ENCODE data around the gene CHD9.

Gene CHD9

DNA sequence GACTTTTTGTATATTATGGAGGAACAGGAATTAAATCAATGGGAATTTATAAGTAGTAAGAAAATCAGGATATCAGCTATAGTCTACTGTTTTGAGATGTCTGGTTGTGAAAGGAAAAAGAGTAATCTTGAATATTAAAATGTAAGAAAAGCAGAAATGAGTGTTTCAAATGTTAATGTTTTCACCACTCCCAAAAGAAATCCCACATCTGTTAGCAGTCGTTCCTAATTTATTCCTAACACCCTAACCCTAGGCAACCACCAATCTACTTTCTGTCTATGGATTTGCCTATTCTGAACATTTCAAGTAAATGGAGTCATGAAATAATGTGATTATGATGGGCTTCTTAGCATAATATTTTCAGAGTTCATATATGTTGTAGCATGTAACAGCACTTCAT, 133.0 kb downstream of the CHD9 start:
- DNase-seq (ENCODE audit: low read depth) = no peak

DNA sequence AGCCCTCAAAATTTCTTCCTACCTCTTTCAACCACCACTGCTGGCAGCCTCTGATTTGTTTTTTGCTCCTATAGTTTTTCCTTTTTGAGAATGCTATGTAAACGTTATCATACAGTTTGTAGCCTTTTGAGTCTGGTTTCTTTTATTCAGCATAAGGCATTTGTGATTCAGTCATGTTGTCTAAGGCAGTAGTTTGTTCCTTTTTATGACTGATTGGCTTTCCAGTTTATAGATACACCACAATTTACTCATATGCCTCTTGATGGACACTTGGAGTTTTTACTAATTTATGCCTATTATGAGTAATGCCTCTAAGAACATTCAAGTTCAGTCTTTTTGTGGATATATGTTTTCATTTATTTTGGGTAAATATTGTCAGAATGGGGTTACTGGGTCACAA, 136.6 kb downstream of the CHD9 start:
- no peak for DNase-seq (ENCODE audit: low read depth)

DNA sequence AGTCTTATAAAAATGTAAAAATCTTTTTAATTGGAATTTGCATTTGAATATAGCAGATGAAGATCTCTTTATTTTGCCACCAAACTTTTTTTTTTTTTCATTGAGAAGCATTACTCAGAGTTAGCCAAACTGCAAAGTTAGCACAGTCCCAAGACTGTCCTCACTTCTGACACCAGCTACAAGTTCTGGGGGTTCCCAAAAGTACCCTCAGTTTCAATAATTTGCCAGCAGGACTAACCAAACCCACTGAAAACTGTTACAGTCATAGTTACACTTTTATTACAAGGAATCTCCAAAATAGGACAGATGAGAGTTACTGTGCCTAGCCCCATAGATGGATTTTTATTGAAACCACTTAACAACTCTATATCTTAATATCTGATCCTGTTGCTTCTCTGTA, 144.1 kb downstream of the CHD9 start:
- DNase-seq (ENCODE audit: low read depth) = no peak

DNA sequence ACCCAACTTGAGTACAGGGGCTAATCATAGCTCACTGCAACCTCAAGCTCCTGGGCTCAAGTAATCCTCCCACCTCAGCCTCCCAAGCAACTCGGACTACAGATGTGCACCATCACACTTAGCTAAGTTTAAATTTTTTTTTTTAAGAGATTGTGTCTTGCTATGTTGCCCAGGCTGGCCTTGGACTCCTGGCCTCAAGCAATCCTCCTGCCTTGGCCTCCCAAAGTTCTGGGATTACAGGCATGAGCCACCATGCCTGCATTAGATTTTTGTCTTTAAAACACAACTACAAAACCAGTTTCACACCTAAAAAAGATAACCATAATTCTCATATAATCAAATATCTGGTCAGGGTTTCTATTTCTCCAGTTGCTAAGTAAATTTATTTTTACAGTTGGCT, 147.1 kb downstream of the CHD9 start:
- DNase-seq (ENCODE audit: low read depth) = no peak

DNA sequence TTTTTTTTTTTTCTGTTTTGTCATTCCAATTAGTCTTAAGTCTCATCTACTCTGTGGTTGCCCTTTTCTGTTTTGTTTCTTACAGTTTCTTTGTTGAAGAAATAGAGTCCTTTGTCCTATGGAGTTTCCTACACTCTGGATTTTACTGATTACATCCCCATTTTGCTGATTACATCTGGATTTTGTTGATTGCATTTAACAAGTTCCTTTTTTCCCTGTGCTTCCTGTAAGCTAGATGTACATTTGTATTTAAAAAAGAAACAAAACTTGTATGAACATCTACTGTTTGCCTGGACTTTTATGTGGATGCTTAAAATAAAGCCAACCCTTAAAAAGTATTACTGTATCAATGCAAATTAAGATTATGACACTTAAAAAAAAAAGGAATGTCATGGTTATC, 147.6 kb downstream of the CHD9 start:
- no peak for DNase-seq (ENCODE audit: low read depth)

DNA sequence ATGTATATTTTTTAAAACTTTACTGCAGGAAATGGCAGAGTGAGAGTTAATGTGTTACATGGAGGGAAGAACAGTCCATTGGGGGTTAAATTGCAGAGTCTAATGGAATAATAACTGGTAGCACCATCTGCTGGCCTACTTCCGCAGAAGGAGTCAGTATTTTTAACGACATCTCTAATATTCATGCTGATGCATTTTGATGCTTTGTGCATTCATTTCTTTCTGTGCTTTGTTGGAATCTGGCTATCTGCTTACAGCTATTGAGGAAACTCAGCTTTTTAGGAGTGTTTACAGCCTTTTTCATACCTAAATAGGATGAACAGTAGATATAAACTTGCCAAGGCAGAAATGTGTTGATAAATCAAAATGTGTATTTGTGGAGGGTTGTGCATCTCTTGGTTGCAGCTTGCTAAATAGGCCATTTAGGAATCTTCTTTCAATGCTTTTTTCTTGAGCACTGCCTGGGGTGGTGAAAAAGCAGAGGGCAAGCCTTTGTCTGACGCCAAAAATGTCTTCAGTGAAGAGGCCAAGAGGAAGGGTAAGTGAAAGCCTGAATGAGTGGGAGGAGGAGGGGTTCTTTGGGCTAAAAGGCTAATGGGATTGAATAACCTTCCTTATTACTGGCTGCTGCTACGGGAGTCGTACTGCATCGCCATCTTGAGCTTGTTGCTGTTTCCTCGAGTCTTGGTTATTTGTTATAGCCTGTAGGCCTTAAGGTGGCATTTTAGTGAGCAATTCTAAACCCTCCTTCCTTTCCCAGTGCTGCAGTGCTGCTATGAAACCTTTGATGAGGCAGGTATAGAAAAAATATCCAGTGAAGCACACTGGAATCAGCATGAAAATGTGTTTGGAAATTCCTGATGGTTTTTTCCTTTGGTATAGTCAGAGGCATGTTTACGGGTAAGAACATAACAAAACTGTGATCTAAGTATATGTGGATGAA, 153.3 kb downstream of the CHD9 start:
- DNase-seq (ENCODE audit: low read depth) = peak; percentile 74

DNA sequence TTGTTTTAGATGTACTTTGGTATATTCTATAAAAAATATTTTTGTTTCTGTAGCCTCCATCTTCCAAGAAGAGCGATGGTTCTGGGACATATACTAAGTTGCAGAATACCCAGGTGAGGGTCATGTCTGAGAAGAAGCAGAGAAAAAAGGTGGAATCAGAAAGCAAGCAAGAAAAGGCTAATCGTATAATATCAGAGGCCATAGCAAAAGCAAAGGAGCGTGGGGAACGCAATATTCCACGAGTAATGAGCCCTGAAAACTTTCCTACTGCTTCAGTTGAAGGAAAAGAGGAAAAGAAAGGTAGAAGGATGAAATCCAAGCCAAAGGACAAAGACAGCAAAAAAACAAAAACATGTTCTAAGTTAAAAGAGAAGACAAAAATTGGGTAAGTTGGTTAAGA, 154.6 kb downstream of the CHD9 start:
- no peak for DNase-seq (ENCODE audit: low read depth)

DNA sequence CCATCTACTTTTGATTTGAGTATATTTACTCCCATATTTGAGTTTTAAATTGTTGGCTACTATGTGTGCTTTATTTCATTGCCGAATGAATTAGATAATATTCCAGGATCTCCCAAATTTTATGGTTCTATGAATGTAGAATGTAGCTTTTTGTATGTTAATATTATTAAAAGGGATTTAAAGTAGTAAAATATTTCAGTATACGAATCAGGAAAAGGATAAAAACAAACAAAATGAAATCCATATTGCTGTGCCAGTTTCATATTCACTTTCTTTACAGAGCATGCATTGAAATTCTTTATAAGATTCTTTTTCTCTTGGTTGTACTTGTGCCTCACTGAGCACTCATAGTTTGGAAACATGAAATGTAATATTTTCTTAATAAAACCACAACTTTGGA, 155.1 kb downstream of the CHD9 start:
- DNase-seq (ENCODE audit: low read depth) = peak; percentile 5

DNA sequence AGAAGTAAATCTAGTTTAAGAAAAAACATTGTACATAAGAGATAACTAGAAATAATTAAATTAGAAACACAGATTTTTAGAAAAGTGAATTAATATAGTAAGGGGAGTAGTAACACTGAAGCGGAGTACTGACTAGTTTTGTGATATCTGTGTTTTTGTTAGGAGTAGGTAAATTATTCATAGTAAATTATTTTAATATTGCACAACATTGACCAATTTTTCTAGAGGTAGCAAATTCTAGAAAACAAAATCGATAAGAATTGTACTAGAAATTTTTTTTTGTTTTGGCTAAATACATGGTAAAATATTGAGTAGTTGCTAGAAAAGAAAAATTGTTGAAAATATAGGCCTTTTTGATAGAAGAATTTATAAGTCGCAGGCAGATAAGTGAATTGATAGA, 156.5 kb downstream of the CHD9 start:
- DNase-seq (ENCODE audit: low read depth) = no peak

DNA sequence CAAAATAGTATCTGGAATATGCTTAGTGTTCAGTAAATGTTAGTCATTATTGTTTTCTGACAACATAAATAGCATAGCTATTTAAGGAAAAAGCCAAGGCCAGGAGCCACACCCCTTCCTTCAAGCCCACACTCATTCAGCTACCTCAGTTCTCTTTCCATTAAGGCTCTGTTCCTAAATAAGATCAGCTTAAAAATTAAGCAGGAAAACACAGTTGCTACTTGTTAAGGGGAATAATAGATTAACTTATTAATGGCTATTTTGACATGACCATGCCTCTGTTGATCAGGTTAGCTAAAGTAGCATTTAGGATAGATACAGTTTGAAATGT, 158.1 kb downstream of the CHD9 start:
- DNase-seq (ENCODE audit: low read depth) = no peak

DNA sequence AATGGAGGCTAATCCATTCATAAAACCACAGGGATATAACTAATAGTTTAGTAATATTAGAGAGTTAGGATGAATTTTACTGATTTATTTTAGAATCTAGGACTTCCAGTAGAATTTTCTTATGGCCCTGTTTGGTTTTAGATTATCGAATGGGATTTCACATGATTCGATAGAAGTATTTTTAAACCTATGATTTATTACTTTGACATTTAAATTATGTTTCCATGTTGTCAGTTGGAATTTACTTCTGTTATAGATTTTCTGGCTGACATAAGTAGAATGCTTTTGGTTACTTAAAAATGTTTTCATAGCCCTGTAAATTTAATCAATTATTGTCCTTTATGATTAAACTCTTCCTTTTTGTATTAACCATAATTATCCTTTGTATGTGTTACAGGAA, 158.8 kb downstream of the CHD9 start:
- no peak for DNase-seq (ENCODE audit: low read depth)

DNA sequence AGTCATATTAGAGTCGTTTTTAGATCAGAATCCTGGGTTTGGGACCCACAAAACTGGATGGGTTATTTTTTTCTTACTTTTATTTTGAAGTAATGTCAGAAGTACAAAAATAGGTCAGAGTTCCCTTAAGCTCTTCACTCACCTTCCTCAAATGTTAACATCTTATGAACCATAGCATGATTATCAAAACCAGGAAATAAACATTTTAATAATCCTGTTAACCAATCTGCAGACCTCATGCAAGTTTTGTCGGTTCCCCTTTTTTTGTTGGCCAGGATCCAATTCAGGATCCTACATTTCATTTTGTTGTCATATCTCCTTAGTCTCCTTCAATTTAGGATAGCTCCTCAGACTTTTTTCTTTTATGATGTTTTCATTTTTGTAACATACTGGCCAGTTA, 162.0 kb downstream of the CHD9 start:
- no peak for DNase-seq (ENCODE audit: low read depth)

DNA sequence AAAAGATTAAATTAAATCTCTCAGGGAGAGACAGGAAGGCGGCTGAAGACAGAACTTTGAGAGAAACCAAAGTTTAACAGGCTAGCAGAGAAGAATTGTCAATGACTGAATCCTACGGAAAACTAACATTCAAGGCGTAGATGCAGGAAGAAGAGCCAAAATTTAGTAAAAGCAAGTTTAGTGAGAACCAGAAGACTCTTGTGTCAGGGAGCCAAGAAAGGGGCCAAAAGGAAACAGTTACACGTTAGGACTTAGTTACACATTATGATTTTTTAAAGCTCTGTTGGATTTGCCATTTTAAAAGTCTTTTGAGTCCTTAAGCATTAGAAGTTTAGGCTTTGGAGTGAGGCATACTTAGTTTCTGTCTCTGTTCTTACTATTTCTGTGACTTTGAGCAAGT, 164.6 kb downstream of the CHD9 start:
- no peak for DNase-seq (ENCODE audit: low read depth)

DNA sequence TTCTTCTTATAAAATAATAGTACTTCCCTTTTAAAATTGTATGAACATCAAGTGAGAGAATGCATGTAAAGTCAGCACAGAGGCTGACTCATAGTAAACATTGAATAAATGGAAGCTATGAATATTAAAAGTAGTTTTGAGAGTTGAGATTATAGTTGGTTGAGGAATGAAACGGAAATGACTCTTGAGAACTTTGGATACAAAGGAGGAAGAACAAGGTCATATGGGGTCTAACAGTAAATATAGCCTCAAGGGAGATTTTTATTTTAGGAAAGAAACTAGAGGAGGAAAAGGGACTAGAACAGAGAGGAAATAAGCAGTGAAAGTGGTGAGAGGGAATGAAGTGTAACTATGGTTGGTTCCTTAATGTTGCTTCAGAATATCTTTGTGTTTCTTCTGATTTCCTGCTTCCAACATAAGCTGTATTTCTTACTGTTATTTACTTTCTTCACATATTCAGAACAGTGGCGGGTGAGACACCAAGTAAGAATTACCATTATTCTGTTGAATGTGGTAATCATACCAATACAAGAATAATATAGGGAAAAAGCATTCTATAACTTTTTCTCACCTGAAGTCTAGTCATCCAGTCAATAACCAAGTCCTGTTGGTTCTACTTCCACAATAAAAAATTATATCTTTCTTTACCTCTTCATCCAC, 165.1 kb downstream of the CHD9 start:
- DNase-seq (ENCODE audit: low read depth) = no peak

DNA sequence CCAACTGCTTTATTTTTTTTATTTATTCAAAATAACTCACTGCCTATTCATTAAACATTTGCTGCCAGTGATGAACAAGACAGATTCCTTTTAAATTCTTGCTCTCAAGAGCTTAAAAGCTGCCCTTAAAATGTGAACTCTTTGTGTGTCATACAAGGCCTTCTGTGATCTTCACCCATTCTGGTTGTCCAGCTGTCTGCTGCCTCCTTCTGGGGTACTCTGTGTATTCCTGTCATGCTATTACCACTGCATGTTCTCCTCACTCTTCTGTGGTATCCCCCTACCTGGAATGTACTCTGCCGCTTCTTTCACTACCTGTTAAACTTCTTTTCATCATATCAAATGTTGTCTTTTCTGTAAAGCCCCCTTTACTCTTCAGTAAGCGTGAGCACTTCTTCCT, 165.8 kb downstream of the CHD9 start:
- peak; percentile 17 for DNase-seq (ENCODE audit: low read depth)

DNA sequence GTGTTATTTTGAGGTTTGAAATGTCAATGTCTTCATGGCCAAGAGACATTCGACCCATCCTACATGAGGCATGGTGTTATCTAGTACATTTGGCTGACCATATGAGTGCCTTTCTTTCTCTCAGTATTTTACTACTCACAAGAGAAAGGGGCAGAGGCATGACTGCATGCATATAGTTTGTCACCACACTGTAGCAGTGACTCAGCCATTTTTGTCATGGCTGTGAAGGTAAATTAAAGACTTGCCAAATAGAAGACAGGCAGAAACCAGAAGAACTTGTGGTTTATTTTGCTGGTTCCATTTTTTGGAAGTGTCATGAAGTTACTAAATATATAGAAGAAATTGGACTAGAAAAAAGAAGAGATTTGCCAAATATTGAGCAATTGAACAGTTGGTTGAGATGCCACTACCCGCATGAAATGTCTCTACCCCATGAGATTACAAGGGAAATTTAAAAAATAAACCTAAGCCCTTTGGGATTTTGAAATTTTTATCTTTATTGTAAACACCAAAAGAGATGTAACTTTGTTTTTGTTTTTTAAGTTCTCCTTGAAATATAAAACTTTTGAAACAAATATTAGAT, 170.3 kb downstream of the CHD9 start:
- peak; percentile 41 for DNase-seq (ENCODE audit: low read depth)

DNA sequence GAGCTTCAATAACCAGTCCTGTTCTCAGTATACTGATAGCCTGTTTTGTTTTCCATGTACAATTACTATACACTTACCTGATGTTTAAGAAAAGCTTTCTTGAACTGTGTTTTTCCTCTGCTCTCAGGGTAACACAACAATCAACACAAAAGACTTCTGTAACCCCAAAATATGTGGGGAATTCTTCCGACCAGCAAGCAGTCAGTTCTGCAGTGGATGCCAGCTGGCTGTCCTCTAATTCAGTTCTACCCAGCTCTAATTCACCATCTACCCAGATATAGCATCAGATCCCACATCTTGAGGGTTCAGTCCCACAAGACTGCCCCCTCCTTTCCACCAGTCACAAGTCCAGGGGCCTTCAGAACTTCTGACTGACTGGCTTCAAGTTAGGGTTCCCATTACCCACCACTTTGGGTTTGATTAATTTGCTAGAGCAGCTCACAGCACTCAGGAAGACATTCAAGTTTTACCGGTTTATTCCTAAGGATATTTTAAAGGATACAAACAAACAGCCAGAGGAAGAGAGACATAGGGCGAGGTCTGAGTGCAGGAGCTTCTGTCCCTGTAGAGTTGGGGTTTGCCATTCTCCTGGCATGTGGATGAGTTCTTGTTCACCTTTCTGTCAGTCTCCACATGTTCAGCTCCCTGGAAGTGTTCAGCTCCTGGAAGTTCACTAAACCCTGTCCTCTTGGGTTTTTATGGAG, 178.2 kb downstream of the CHD9 start:
- DNase-seq (ENCODE audit: low read depth) = peak; percentile 13

DNA sequence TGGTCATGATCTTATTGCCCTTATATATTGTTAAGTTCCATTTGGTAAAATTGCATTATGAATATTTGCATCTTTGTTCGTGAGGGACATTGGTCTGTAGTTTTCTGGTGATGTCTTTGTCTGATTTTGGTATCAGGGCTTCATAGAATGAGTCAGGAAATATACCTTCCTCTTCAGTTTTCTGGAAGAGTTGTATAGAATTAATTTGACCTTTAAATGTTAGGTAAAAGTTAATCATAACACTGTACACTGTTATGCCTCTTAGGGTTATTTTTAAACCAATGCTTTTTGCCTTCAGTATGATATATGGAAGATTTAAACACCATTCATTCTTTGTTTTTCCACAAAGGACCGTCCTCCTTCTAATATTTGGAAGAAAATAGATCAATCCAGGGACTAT, 180.0 kb downstream of the CHD9 start:
- DNase-seq (ENCODE audit: low read depth) = no peak

DNA sequence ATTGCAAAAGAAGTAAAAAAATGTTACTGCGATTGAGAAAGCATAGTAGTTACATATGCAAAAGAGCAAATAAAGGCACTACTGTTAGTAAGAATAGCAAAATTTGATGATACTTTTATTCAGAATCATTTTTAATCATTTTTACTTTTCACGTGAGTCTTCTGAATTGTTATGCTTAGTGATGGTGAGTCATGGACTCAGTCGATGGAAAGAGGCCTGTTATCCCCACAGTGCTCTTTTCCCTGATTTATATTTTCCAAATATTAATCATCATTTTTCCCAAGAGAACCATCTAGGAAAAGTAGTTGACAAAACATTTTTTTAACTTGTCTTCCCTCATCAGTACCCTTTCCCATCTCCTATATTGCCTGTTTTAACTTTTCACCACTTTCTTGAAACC, 181.1 kb downstream of the CHD9 start:
- no peak for DNase-seq (ENCODE audit: low read depth)

DNA sequence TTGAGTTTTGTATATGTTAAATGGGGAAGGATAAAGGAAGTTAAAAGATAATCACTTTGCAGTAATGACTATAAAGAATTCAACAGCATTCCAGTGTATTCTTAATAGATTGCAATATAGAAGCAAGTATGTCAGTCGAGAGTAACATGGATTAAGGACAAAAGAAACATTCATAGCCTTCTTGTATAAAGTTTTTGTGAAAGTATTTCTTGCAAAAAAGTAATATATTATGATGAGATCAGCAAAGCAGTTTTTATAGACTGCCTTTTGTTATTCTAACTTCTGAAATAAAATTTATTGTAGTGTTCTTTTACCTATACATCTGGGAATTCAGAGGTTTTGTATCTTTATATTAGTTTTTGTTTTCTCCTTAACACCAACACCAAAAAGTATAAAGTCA, 194.5 kb downstream of the CHD9 start:
- no peak for DNase-seq (ENCODE audit: low read depth)

DNA sequence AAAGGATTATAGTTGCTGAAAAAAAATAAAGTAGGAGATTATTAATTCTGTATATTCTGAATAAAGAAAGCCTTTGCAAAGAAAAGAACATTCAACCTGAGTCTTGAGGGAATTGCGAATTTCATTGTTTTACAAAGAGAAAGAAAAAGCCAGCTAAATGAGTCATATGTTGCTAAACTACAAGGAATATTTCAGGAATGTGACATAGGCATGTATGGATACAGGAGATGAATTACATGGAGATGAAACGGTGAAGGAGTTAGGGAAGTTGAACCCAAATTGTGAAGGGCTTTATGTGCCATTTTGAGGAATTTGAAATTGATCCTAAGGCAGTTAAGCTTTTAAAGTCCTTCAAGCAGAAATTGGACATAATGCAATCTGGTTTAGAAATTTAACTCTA, 202.2 kb downstream of the CHD9 start:
- peak; percentile 41 for DNase-seq (ENCODE audit: low read depth)

DNA sequence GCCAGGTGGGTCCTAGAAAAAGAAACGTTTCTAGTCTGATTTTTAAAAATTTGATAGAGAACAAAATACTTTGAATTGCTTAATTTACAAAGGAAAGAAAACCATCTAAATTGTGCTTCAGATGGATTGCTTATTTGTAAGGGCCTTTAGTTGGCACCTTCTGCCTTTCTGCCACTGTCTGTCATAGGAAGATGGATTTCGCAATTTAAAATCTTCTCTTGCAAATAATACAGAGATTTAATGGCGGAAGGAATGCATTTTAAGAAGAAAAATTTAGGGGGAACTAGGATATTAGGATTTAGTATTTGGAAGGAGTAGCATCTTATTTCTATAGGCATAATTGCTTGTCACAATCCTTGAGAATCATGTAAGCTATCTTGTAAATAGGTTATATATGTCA, 204.0 kb downstream of the CHD9 start:
- no peak for DNase-seq (ENCODE audit: low read depth)

DNA sequence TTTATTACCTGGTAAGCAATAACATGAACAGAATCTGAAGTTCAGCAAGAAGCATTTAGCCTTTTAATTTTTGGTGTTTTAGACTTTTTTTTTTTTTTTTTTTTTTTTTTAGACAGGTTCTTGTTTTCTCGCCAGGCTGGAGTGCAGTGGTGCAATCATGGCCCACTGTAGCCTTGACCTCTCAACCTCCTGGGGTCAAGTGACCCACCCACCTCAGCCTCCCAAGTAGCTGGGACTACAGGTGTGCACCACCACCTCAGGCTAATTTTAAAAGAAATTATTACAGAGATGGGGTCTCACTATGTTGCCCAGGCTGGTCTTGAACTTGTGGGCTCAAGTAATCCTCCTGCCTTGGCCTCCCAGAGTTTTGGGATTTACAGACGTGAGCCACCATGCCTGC, 206.5 kb downstream of the CHD9 start:
- DNase-seq (ENCODE audit: low read depth) = no peak

Measured in fibroblast of gingiva (primary cell).